ENCODE data around the gene SH2D2A. TPM values are rescaled to one million over a fixed set of nuclear protein-coding genes. Genes with fewer than 3 reads are reported as not detected.

Gene SH2D2A
- total RNA-seq, 1 experiment from 2014 or later = not detected

- no peak overlapping the region for H3K4me2 ChIP-seq (ENCODE audit: low read depth, low read length, poor library complexity, severe bottlenecking)
- H3K9ac ChIP-seq (ENCODE audit: low read length) = no peak overlapping the region
- H3K27me3 ChIP-seq (ENCODE audit: low read length) = no peaks in the 10 kb centered on the region
- H3K9me2 ChIP-seq (replicated peaks; ENCODE audit: insufficient read depth, low read length) = no peaks in the 10 kb centered on the region
- no peak overlapping the region for H2AFZ ChIP-seq (ENCODE audit: low read length)
- DNase-seq = no peak
- H3K27ac ChIP-seq (ENCODE audit: low read length) = no peak overlapping the region
- H3K79me2 ChIP-seq (ENCODE audit: low read length) = no peaks in the 10 kb centered on the region
- no peaks in the 10 kb centered on the region for H3K36me3 ChIP-seq (ENCODE audit: insufficient read depth, low read length)
- no peak overlapping the region for H3K4me3 ChIP-seq (ENCODE audit: low read length)
- H3K9me3 ChIP-seq (ENCODE audit: low read length) = no peaks in the 10 kb centered on the region
- H4K20me1 ChIP-seq (ENCODE audit: insufficient read depth, low read depth, low read length) = no peaks in the 10 kb centered on the region
- no peaks in the 10 kb centered on the region for H3K4me1 ChIP-seq (ENCODE audit: low read length)
These were observed 35.8 kb upstream of the SH2D2A start for GRCh38 chr1:156852418-156852874.

- Histone ChIP-seq H2AFZ (ENCODE audit: low read length) (no peak overlapping the region), H3K4me1 (ENCODE audit: low read length) (no peaks in the 10 kb centered on the region), H3K9me2 (replicated peaks; ENCODE audit: insufficient read depth, low read length) (no peaks in the 10 kb centered on the region), H3K9ac (ENCODE audit: low read length) (no peak overlapping the region), H3K27ac (ENCODE audit: low read length) (no peak overlapping the region), H3K36me3 (ENCODE audit: insufficient read depth, low read length) (no peaks in the 10 kb centered on the region), H3K4me3 (ENCODE audit: low read length) (no peak overlapping the region), H3K9me3 (ENCODE audit: low read length) (no peaks in the 10 kb centered on the region), H4K20me1 (ENCODE audit: insufficient read depth, low read depth, low read length) (no peaks in the 10 kb centered on the region), H3K4me2 (ENCODE audit: low read depth, low read length, poor library complexity, severe bottlenecking) (no peak overlapping the region), H3K27me3 (ENCODE audit: low read length) (no peaks in the 10 kb centered on the region), H3K79me2 (ENCODE audit: low read length) (no peaks in the 10 kb centered on the region)
- no peak for DNase-seq
These were observed 35.2 kb upstream of the SH2D2A start for GRCh38 chr1:156851779-156852417.

GRCh38 chr1:156849151-156849496 lies 32.5 kb upstream of the SH2D2A start:
- Histone ChIP-seq H3K9ac (ENCODE audit: low read length) (no peak overlapping the region), H3K27me3 (ENCODE audit: low read length) (no peaks in the 10 kb centered on the region), H3K9me2 (replicated peaks; ENCODE audit: insufficient read depth, low read length) (no peaks in the 10 kb centered on the region), H3K27ac (ENCODE audit: low read length) (no peak overlapping the region), H3K36me3 (ENCODE audit: insufficient read depth, low read length) (no peaks in the 10 kb centered on the region), H3K4me1 (ENCODE audit: low read length) (no peaks in the 10 kb centered on the region), H3K9me3 (ENCODE audit: low read length) (no peaks in the 10 kb centered on the region), H3K4me3 (ENCODE audit: low read length) (no peak overlapping the region), H2AFZ (ENCODE audit: low read length) (no peak overlapping the region), H4K20me1 (ENCODE audit: insufficient read depth, low read depth, low read length) (no peaks in the 10 kb centered on the region), H3K4me2 (ENCODE audit: low read depth, low read length, poor library complexity, severe bottlenecking) (no peak overlapping the region), H3K79me2 (ENCODE audit: low read length) (no peaks in the 10 kb centered on the region)
- DNase-seq = no peak

GRCh38 chr1:156848461-156849150 lies 32.0 kb upstream of the SH2D2A start:
- Histone ChIP-seq H2AFZ (ENCODE audit: low read length) (no peak overlapping the region), H3K36me3 (ENCODE audit: insufficient read depth, low read length) (no peaks in the 10 kb centered on the region), H3K9me2 (replicated peaks; ENCODE audit: insufficient read depth, low read length) (no peaks in the 10 kb centered on the region), H3K4me2 (ENCODE audit: low read depth, low read length, poor library complexity, severe bottlenecking) (no peak overlapping the region), H3K9ac (ENCODE audit: low read length) (no peak overlapping the region), H4K20me1 (ENCODE audit: insufficient read depth, low read depth, low read length) (no peaks in the 10 kb centered on the region), H3K9me3 (ENCODE audit: low read length) (no peaks in the 10 kb centered on the region), H3K27me3 (ENCODE audit: low read length) (no peaks in the 10 kb centered on the region), H3K79me2 (ENCODE audit: low read length) (no peaks in the 10 kb centered on the region), H3K27ac (ENCODE audit: low read length) (no peak overlapping the region), H3K4me3 (ENCODE audit: low read length) (no peak overlapping the region), H3K4me1 (ENCODE audit: low read length) (no peaks in the 10 kb centered on the region)
- DNase-seq = no peak

- Histone ChIP-seq H3K9me2 (replicated peaks; ENCODE audit: insufficient read depth, low read length) (no peaks in the 10 kb centered on the region), H3K9me3 (ENCODE audit: low read length) (no peaks in the 10 kb centered on the region), H3K27ac (ENCODE audit: low read length) (no peak overlapping the region), H3K79me2 (ENCODE audit: low read length) (no peaks in the 10 kb centered on the region), H3K4me1 (ENCODE audit: low read length) (no peaks in the 10 kb centered on the region), H4K20me1 (ENCODE audit: insufficient read depth, low read depth, low read length) (no peaks in the 10 kb centered on the region), H2AFZ (ENCODE audit: low read length) (no peak overlapping the region), H3K36me3 (ENCODE audit: insufficient read depth, low read length) (no peaks in the 10 kb centered on the region), H3K4me2 (ENCODE audit: low read depth, low read length, poor library complexity, severe bottlenecking) (no peak overlapping the region), H3K27me3 (ENCODE audit: low read length) (no peaks in the 10 kb centered on the region), H3K4me3 (ENCODE audit: low read length) (no peak overlapping the region), H3K9ac (ENCODE audit: low read length) (no peak overlapping the region)
- no peak for DNase-seq
These were observed 31.2 kb upstream of the SH2D2A start for GRCh38 chr1:156847591-156848460.

- Histone ChIP-seq H3K4me2 (ENCODE audit: low read depth, low read length, poor library complexity, severe bottlenecking) (no peak overlapping the region), H3K27me3 (ENCODE audit: low read length) (no peaks in the 10 kb centered on the region), H3K9ac (ENCODE audit: low read length) (no peak overlapping the region), H3K9me3 (ENCODE audit: low read length) (no peaks in the 10 kb centered on the region), H3K79me2 (ENCODE audit: low read length) (no peaks in the 10 kb centered on the region), H3K27ac (ENCODE audit: low read length) (no peak overlapping the region), H3K36me3 (ENCODE audit: insufficient read depth, low read length) (no peaks in the 10 kb centered on the region), H4K20me1 (ENCODE audit: insufficient read depth, low read depth, low read length) (no peaks in the 10 kb centered on the region), H3K4me3 (ENCODE audit: low read length) (no peak overlapping the region), H3K9me2 (replicated peaks; ENCODE audit: insufficient read depth, low read length) (no peaks in the 10 kb centered on the region), H2AFZ (ENCODE audit: low read length) (no peak overlapping the region), H3K4me1 (ENCODE audit: low read length) (no peaks in the 10 kb centered on the region)
- no peak for DNase-seq
These were observed 30.0 kb upstream of the SH2D2A start for GRCh38 chr1:156846643-156847042.

- H2AFZ ChIP-seq (ENCODE audit: low read length) = no peak overlapping the region
- no peaks in the 10 kb centered on the region for H3K79me2 ChIP-seq (ENCODE audit: low read length)
- H3K4me1 ChIP-seq (ENCODE audit: low read length) = no peaks in the 10 kb centered on the region
- no peaks in the 10 kb centered on the region for H4K20me1 ChIP-seq (ENCODE audit: insufficient read depth, low read depth, low read length)
- no peaks in the 10 kb centered on the region for H3K27me3 ChIP-seq (ENCODE audit: low read length)
- no peaks in the 10 kb centered on the region for H3K9me3 ChIP-seq (ENCODE audit: low read length)
- no peak overlapping the region for H3K27ac ChIP-seq (ENCODE audit: low read length)
- no peak overlapping the region for H3K4me3 ChIP-seq (ENCODE audit: low read length)
- no peaks in the 10 kb centered on the region for H3K36me3 ChIP-seq (ENCODE audit: insufficient read depth, low read length)
- H3K4me2 ChIP-seq (ENCODE audit: low read depth, low read length, poor library complexity, severe bottlenecking) = no peak overlapping the region
- no peaks in the 10 kb centered on the region for H3K9me2 ChIP-seq (replicated peaks; ENCODE audit: insufficient read depth, low read length)
- no peak for DNase-seq
- no peak overlapping the region for H3K9ac ChIP-seq (ENCODE audit: low read length)
These were observed 29.4 kb upstream of the SH2D2A start for GRCh38 chr1:156845953-156846545.
